SU-DHL-6 (cell line): ENCODE data around the gene KRT36.

Source experiments
- H2AFZ ChIP-seq: fragments of 200-600 bp; sonication (generic); 2 replicates; pipeline ENCODE4 v1.6.1; 2014; ENCODE audit warnings: low read depth, mild to moderate bottlenecking, moderate library complexity, mixed read lengths, antibody characterized with exemption, low read length; ENCODE audit not compliant: severe bottlenecking
- H3F3A ChIP-seq: fragments of 200-600 bp; shearing (Covaris generic); 2 replicates; pipeline ENCODE4 v1.6.0; 2016; ENCODE audit warnings: antibody characterized with exemption, mild to moderate bottlenecking; ENCODE audit not compliant: insufficient read depth
- H3K27ac ChIP-seq: fragments of 200-600 bp; sonication (generic); 2 replicates; pipeline ENCODE4 v1.5.1; 2016; ENCODE audit warnings: low read depth, mild to moderate bottlenecking, low read length, moderate library complexity, mixed read lengths
- H3K27me3 ChIP-seq: fragments of 200-600 bp; sonication (generic), shearing (Covaris generic); 2 replicates; pipeline ENCODE4 v1.6.0; 2014; ENCODE audit warnings: mild to moderate bottlenecking, low read length
- H3K36me3 ChIP-seq: fragments of 200-600 bp; sonication (generic); 2 replicates; pipeline ENCODE4 v1.6.1; 2014; ENCODE audit warnings: mild to moderate bottlenecking, low read length, mixed read lengths
- H3K4me2 ChIP-seq: fragments of 300-600, 200-600 bp; shearing (Covaris generic), sonication (generic); 2 replicates; pipeline ENCODE4 v1.6.0; 2014; ENCODE audit warnings: low read length, low read depth, mild to moderate bottlenecking; ENCODE audit not compliant: poor library complexity, severe bottlenecking
- H3K4me3 ChIP-seq: fragments of 200-600 bp; sonication (generic); 2 replicates; pipeline ENCODE4 v1.5.1; 2014; ENCODE audit warnings: antibody characterized with exemption, low read length, mild to moderate bottlenecking, mixed read lengths; ENCODE audit not compliant: insufficient read depth, poor library complexity, severe bottlenecking
- H3K79me2 ChIP-seq: fragments of 200-600 bp; sonication (generic); 2 replicates; pipeline ENCODE4 v1.6.1; 2014; ENCODE audit warnings: mild to moderate bottlenecking, low read length, moderate library complexity; ENCODE audit not compliant: insufficient read depth
- H3K9ac ChIP-seq: fragments of 200-600 bp; sonication (generic); 2 replicates; pipeline ENCODE4 v1.7.0; 2014; ENCODE audit warnings: mild to moderate bottlenecking, low read length
- H3K9me2 ChIP-seq: fragments of 200-600 bp; sonication (generic); replicated peaks from 2 replicates; pipeline ENCODE4 v1.6.1; 2014; ENCODE audit warnings: low read length; ENCODE audit not compliant: insufficient read depth
- H3K9me3 ChIP-seq: fragments of 200-600 bp; sonication (generic); 2 replicates; pipeline ENCODE4 v1.6.1; 2014; ENCODE audit warnings: low read length, mixed read lengths; ENCODE audit not compliant: insufficient read depth
- H4K20me1 ChIP-seq: fragments of 200-600 bp; sonication (generic); 2 replicates; pipeline ENCODE4 v1.6.1; 2014; ENCODE audit warnings: low read depth, mild to moderate bottlenecking, antibody characterized with exemption, low read length, moderate library complexity, mixed read lengths
- EZH2phosphoT487 ChIP-seq: fragments of 200-600 bp; sonication (generic), shearing (Covaris generic); conservative IDR thresholded peaks from 2 replicates; pipeline ENCODE4 v1.6.1; 2018; ENCODE audit warnings: mild to moderate bottlenecking, antibody characterized with exemption, low read length, moderate library complexity, mixed read lengths
- TF ChIP-seq, protein P1 (sequence below): fragments of 200-600 bp; sonication (generic); IDR thresholded peaks from one replicate; pipeline ENCODE4 v1.5.1; 2017; ENCODE audit warnings: antibody characterized with exemption, mild to moderate bottlenecking, low read length, moderate library complexity; ENCODE audit not compliant: insufficient read depth, poor library complexity, severe bottlenecking

Gene KRT36

DNA sequence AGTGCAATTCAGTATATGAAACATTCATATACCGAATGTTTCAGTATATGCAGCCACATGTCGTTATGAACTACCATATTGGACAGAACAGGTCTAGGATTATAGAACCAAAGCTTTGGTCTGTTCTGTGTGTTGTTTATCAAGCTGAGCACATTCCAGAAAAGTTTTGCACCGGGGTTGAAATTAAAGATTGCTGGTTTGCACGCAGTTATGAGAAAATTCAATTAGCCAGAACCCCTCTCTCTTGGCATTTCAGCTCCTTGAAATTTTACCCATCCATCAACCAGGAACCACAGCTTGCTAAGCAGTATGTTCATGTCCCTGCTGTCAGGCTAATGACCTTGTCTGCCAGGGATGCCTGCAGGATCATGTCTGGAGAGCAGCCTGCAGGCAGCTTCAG lies 32.0 kb downstream of the KRT36 start:
- H3K36me3 ChIP-seq = no peaks in the 10 kb centered on the region
- no peaks in the 10 kb centered on the region for H3K27me3 ChIP-seq
- H3F3A ChIP-seq = no peaks in the 10 kb centered on the region
- H4K20me1 ChIP-seq = no peaks in the 10 kb centered on the region
- no peak overlapping the region for H3K4me3 ChIP-seq
- H3K4me2 ChIP-seq = no peak overlapping the region
- H3K9me2 ChIP-seq = no peaks in the 10 kb centered on the region
- H3K9me3 ChIP-seq = no peaks in the 10 kb centered on the region
- H3K79me2 ChIP-seq = no peaks in the 10 kb centered on the region
- H2AFZ ChIP-seq = no peak overlapping the region
- TF ChIP-seq EZH2phosphoT487 = no peak
- TF ChIP-seq, protein P1, sequence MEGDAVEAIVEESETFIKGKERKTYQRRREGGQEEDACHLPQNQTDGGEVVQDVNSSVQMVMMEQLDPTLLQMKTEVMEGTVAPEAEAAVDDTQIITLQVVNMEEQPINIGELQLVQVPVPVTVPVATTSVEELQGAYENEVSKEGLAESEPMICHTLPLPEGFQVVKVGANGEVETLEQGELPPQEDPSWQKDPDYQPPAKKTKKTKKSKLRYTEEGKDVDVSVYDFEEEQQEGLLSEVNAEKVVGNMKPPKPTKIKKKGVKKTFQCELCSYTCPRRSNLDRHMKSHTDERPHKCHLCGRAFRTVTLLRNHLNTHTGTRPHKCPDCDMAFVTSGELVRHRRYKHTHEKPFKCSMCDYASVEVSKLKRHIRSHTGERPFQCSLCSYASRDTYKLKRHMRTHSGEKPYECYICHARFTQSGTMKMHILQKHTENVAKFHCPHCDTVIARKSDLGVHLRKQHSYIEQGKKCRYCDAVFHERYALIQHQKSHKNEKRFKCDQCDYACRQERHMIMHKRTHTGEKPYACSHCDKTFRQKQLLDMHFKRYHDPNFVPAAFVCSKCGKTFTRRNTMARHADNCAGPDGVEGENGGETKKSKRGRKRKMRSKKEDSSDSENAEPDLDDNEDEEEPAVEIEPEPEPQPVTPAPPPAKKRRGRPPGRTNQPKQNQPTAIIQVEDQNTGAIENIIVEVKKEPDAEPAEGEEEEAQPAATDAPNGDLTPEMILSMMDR = no peak
- H3K27ac ChIP-seq = no peak overlapping the region
- no peak overlapping the region for H3K9ac ChIP-seq

GRCh38 chr17:41456204-41456603 lies 33.5 kb downstream of the KRT36 start:
- Histone ChIP-seq H4K20me1 (no peaks in the 10 kb centered on the region), H3K9me2 (no peaks in the 10 kb centered on the region), H3K79me2 (no peaks in the 10 kb centered on the region), H3K36me3 (no peaks in the 10 kb centered on the region), H2AFZ (no peak overlapping the region), H3K9ac (no peak overlapping the region), H3K4me3 (no peak overlapping the region), H3K27me3 (no peaks in the 10 kb centered on the region), H3K9me3 (no peaks in the 10 kb centered on the region), H3K4me2 (no peak overlapping the region), H3F3A (no peaks in the 10 kb centered on the region), H3K27ac (no peak overlapping the region)
- TF ChIP-seq, protein P1 = no peak
- no peak for TF ChIP-seq EZH2phosphoT487

DNA sequence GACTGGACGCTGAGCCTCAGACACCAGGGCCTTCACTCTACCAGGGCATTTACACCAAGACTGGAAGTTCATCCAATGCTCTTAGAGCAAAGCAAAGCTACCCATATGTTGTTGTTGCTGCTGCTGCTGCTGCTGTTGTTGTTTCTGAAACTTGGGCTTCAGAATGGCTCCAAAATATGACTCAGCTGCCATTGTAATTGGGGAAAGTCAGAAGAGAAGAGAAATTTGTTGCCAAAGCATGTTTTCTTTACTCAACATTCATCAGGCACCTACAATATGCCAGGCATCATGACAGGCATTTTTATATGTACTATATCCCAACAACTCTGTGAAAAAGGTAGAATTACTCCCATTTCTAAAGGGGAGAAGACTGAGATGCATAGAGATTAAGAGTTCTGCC lies 34.5 kb downstream of the KRT36 start:
- H3K27me3 ChIP-seq = no peaks in the 10 kb centered on the region
- H2AFZ ChIP-seq = no peak overlapping the region
- no peaks in the 10 kb centered on the region for H3K9me2 ChIP-seq
- no peaks in the 10 kb centered on the region for H3K79me2 ChIP-seq
- no peak overlapping the region for H3K4me2 ChIP-seq
- H3K27ac ChIP-seq = no peak overlapping the region
- no peaks in the 10 kb centered on the region for H3F3A ChIP-seq
- H3K9ac ChIP-seq = no peak overlapping the region
- H3K9me3 ChIP-seq = no peaks in the 10 kb centered on the region
- H4K20me1 ChIP-seq = no peaks in the 10 kb centered on the region
- TF ChIP-seq, protein P1 = no peak
- no peak for TF ChIP-seq EZH2phosphoT487
- H3K4me3 ChIP-seq = no peak overlapping the region
- H3K36me3 ChIP-seq = no peaks in the 10 kb centered on the region
